ENCODE measurements around the gene DNAJC3. TPM values are rescaled to one million over a fixed set of nuclear protein-coding genes. Genes with fewer than 3 reads are reported as not detected.
"Not testable (repeated sequence)": the region's sequence is repeated elsewhere in the genome, so short reads cannot be mapped to it uniquely, and the experiment has no call there.

Gene DNAJC3
- polyA plus RNA-seq, 10 donors, result 15.4 to 25.1 (median 19.2) TPM

DNA sequence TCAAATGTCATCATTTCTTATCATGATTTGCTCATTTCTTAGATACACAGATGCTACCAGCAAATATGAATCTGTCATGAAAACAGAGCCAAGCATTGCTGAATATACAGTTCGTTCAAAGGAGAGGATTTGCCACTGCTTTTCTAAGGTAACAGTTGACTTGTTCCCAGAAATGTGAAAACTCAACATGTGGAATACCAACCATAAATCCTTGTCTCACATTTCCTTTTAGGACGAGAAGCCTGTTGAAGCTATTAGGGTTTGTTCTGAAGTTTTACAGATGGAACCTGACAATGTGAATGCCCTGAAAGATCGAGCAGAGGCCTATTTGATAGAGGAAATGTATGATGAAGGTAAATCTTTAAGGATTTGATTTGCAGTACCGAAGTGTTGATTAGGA lies 86.7 kb downstream of the DNAJC3 start:
- no peak for DNase-seq

DNA sequence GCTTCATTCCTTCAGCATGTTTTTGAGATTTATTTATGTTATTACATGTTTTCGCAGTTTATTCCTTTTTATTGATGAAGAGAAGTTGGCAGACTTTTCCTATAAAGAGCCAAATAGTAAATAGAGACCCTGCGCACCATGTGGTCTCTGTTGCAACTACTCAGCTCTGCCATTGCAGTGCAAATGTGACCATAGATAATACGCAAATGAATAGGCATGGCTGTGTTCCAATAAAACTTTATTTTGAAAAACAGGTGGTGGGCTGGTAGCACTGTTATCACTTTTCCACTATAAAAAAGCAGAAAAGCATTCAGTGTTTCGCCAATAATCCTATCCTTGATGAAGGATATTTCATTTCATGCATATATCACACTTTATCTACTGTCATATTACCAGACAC lies 95.0 kb downstream of the DNAJC3 start:
- DNase-seq, result no peak

DNA sequence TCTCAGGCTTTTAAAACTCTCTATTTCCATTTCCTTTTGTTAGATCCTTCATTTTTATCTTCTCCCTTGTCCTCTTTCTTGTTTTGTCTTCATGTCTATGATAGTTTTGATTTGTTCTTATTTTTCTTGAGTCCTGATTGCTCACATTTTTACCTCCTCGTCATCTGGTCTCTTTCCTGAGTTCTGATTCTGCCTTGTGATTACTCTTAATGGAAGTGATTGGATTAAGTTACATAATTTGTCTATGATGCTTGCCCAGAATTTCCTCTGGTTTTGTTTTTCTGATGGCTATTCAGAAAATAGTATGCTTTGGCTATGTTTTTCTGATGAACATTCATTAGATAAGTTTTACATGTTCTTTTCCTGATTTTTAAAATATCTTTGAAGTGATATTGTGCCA lies 102.6 kb downstream of the DNAJC3 start:
- no peak for DNase-seq

DNA sequence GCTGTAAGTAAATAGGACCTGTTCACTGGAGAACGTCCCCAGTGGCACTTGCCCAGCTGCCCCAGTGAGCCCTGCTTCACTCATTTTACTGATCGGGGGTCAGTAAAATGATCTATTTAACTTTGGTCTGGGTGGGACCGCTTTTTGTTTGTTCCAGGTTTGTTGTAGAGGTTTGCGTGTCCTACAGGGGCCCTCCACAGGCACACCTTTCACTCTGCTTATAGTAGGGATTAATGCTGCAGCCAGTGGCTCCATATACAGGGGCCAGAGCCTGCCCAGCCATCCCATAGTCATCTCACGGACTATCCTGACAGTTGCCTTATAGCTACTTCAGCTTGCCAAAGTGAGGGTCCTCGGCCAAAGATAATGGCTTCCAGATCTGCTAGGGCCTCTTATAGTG lies 104.1 kb downstream of the DNAJC3 start:
- DNase-seq, result no peak

DNA sequence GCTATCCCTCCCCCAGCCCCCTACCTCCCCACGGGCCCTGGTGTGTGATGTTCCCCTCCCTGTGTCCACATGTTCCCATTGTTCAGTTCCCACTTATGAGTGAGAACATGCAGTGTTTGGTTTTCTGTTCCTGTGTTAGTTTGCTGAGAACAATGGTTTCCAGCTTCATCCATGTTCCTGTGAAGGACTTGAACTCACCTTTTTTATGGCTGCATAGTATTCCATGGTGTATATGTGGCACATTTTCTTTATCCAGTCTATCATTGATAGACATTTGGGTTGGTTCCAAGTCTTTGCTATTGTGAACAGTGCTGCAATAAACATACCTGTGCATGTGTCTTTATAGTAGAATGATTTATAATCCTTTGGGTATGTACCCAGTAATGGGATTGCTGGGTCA lies 105.0 kb downstream of the DNAJC3 start:
- not testable (repeated sequence) for DNase-seq

DNA sequence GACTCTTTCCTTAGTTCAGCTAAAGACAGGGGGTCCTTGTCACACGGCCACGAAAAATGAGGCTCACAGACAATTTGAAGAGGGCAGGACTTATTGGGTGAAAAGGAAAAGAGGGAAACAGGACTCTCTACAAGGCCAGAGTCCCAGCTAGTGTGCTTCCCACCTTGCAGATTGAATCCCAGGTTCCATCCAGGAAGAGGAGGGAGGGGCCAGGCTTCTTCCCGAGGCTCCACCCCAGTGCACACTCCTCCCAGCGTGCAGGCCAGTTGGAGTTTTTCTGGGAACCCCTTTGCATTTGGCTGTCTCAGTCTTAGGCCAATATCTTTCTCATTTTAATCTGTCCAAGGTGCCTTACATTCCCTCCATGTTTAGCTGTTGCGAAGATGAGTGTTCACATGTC lies 106.8 kb downstream of the DNAJC3 start:
- no peak for DNase-seq

DNA sequence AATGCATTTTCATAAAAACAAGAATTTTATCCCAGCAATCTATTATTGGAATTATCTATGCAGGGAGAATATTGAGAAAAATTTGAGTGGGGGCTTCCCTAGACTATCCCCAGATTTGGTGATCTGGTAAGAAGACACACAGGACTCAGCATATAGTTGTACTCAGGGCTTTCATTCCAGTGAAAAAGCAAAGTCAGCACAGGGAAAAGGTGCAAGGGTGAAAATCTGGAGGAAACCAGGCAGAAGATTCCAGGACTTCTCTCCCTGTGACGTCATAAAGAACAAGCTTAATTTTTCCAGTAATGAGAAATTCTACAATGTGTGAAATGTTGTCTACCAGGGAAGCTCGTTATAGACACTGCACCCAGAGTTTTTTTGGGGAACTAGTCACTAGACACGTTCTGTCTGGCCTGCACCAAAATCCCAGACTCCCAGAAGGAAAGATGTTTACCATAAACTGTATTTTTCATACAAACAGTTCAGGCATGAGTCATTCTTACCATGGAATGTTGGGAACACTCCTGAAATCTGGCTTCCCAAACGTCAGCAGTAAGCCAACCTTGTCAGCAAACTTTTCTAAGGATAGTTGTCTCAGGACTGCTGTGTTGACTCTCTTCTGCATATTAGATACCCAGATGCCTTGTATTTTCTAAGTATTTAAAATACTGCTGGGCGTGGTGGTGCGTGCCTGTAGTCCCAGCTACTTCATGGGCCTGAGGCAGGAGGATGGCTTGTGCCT lies 107.4 kb downstream of the DNAJC3 start:
- peak; percentile 58 to 77 (median 75) for DNase-seq

DNA sequence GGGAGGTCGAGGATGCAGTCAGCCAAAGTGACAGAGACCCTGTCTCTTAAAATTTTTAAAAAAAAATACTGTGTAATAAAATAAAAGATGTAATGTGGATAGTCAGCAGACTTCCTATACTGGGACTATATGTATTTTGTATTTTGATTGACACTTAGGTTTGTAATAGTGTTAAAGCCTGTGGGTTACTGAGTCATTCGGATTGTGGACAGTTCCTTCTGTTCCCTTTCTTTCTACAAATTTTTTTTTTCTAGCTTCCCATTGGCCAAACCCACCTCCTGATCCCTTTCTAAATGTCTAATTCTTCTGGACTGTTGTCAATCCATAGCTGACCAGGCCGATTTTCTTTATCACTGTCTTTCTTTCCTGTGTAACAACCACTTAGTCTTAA lies 108.0 kb downstream of the DNAJC3 start:
- no peak for DNase-seq

DNA sequence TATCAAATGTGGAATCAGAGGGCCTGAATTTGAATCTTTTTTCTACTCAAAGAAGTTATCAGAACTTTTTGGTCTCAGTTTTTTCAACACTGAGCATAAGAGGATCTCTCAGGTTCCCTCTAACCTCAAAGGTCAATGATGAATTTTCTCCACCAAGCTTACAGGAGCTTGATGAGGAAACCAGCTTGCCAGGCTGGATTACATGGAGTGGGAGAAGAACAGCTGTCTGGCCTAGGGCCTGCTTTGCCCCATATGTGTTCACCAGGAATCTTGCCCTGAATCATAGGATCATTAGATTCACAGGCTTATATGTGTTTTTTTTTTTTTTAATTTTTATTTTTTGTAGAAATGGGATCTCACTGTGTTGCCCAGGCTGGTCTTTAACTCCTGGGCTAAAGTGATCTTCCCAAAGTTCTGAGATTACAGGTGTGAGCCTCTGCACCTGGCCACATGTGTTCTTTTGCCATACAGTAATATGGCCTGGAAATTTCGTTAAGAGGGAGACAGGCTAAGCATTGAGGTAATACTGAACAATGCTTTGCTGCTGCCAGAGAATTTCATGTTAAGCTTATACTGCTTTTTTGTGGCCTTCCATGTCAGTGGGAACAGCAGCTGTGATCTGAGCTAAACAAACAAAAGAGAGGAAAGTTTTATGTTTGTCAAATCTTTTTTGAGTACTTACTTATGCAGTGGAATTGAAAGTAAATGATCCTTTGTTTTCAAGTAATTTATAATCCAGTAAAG lies 110.6 kb downstream of the DNAJC3 start:
- no peak for DNase-seq

DNA sequence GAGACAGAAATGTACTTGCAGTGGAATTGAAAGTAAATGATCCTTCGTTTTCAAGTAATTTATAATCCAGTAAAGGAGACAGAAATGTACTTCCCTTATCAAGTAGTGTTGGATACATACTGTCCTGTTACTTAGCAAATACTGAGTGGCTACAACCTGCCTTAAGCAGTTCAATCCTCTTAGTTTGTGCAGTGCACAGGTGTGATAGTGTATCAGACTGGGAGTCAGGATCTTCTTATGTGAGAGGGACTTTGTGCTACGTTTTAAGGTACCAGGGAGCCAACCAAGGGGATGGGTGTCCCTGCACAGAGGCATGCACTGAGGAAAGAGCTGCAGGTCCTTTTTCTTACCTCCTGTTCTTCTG lies 111.1 kb downstream of the DNAJC3 start:
- no peak for DNase-seq

DNA sequence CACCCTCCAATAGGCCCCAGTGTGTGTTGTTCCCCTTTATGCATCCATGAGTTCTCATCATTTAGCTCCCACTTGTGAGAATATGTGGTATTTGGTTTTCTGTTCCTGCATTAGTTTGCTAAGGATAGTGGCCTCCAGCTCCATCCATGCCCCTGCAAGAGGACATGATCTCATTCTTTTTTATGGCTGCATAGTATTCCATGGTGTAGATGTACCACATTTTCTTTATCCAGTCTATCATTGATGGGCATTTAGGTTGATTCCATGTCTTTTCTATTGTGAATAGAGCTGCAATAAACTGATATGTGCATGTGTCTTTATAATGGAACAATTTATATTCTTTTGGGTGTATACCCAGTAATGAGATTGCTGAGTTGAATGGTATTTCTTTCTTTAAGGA lies 112.4 kb downstream of the DNAJC3 start:
- DNase-seq, result not testable (repeated sequence)

DNA sequence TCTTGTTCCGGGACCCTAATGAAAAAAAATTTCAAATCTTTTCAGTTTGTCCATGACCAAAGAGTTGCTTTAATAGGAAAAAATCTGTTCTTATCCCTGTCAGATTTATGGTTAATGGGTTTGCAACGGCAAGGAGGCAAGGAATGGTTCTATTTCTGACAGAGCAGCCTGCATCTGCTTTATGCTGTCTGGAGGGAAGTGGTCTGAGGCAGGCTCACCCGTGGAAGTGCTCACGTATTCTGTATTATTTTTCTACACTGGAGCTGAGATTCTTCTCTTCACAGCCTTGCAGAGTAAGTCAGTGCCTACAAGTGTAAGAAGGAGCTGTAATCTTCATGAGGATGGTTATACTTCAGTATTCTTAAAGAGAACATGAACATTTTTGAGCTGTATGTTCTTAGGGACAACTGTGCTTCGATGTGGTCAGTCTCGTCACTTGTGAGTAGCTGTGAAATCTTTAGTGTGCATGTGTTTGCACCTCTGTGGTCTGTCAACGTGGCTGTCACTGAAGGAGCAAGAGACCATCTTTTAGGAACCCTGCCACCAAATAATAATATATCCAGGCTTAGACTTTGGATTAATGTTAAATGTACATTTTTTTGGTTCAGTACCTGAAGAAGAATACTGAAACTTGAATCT lies 114.3 kb downstream of the DNAJC3 start:
- DNase-seq, result no peak

DNA sequence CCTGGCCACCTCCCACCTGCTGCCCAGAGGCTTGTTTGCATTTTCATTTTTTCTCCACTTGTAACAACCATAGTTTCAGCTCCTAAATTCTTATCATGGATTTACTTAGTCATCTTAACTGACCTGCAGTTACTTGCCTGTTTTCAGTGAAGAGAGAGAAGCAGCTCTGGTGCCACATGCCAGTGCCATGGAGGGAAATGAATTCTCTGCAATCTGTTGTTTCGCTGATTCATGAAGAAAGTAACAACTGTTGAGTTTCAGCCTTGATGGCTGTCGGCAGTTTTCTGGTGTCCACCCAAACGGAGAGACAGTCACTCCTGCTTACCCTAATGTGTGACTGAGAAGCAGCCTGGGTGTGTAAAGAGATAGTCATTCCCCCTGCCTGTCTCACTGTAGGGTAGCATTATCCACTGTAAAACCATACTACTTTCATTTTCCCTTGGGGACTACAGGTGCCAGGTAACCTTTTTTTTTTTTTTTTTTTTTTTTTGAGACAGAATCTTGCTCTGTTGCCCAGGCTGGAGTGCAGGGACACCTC lies 116.1 kb downstream of the DNAJC3 start:
- no peak for DNase-seq

DNA sequence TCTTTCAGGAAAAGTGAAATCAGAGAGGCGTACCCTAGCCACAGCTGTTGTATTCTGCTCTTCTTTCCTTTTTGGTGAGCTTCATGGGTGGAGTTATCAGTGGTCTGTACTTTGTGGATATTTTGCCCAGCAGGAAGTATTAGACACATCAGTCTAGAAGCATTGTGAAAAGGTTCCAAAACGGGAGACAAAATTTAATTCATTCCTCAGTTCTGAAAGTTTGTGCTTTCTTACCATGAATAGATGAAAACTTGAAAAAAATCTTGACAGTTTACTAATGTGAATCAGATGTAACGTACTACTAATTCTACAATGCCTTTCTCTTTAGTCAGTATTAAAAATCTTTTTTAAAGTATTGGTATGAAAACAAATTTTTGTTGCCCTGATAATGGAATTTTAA lies 116.8 kb downstream of the DNAJC3 start:
- DNase-seq, result no peak

DNA sequence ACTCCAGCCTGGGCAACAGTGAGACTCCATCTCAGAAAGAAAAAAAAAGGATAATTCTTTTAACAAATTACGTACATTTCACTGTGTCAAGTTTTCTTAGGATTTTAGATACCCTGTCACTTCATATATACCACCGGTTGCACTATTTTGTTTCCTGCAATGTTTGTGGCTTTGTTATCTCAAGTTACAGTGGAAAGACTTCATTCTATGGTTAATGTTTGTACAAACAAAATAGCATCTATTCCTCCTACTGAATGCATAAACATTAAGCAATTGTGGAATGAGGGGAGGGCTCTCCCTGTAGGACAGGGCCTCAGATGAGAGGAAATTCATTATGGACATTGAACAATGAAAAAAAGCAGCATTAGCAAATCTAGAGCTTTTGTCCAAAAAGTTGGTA lies 120.1 kb downstream of the DNAJC3 start:
- DNase-seq, result no peak

DNA sequence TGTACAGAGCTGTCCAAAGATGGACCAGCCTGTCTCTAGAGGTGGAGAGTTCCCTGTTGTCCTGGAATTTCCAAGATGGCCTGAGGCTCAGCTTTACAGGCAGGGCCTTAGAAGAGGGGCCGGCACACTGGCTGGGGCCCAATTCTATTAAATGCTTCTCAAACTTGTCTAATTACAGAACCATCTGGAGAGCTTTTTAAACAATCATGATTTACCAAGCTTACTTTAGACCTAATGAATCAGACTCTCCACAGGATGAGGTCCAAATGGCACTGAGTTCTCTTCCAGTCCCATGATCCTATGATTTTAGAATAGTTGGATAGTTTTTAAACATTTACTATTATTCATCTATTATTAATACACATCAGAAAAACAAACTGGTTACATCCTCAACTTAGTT lies 123.5 kb downstream of the DNAJC3 start:
- DNase-seq, result no peak

DNA sequence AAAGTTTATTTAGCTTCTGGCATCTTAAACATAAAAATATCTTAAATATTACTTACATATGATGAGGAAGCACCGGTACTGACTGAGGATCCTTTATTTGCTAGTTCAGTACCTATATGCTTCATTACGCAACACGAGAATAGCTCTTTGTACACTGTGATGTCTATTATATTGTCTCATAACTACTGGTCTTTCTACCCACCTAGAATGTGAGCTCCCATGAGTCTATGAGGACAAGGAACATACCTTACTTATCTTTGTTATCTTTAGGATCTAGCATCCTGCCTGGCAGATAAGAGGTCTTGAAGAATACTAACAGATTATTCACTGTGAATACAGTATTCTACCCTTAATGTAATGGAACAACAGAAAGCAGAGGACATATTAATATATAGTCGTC lies 124.9 kb downstream of the DNAJC3 start:
- no peak for DNase-seq

DNA sequence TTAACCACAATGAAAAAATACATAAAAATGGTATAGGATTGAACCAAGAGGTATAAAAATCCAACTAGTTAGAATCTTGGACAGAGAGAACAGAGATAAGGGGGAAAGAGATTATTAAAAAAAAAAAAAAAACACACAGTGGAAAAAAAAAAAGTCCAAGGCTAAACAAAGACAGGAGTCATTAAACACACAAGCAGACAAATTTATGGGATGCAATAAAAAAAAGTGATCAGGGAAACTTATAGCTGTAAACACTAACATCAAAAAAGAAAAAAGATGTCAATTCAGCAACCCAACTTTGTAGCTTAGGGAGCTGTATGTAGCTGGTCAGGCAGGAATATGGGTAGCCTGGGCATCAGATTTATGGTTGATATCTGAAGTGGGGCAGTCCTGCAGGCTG lies 129.0 kb downstream of the DNAJC3 start:
- DNase-seq, result no peak

DNA sequence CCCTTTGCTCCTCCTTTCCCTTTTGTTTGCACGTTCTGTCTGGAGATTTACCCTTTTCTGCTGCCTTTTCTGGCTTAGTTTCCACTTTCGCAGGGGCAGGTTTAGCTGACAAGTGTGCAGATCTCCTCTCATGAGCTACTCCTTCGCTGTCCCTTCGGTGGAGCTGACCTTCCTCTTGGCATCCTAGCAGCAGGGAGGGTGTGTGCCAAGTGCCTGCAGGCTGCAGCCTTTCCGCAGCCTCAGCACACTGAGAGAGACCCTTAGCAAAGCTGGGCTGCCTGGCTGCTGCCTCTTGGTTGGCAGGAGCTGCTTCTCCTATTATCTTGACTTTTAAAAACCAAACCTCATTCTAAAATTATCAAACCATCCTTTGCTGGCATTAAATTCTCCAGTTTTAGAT lies 132.5 kb downstream of the DNAJC3 start:
- DNase-seq, result no peak

DNA sequence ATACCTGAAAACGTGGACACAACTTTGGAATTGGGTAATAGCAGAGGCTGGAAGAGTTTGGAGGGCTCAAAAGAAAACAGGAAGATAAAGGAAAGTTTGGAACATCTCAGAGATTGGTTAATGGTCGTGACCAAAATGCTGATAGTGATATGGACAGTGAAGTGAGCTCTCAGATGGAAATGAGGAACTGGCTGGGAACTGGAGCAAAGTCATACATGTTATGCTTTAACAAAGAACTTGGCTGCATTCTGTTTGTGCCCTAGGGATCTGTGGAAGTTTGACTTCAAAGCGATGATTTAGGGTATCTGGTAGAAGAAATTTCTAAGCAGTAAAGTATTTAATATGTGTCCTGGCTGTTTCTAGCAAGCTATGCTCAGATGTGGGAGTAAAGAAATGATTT lies 136.2 kb downstream of the DNAJC3 start:
- DNase-seq, result no peak

DNA sequence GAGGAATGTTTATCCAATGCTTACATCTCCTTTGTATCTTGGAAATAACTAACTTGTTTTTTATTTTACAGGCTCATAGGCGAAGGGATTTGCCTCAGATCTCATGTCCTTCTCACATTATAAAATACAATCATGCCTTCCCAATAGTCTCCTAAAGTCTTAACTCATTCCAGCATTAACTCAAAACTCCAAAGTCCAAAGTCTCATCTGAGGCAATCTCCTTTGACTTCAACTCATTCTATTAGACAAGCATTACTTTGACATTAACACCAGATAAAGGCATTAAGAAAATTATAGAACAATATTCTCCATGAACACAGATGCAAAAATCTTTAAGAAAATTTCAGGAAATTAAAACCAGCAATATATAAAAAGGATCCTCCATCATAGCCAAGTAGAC lies 137.6 kb downstream of the DNAJC3 start:
- no peak for DNase-seq

DNA sequence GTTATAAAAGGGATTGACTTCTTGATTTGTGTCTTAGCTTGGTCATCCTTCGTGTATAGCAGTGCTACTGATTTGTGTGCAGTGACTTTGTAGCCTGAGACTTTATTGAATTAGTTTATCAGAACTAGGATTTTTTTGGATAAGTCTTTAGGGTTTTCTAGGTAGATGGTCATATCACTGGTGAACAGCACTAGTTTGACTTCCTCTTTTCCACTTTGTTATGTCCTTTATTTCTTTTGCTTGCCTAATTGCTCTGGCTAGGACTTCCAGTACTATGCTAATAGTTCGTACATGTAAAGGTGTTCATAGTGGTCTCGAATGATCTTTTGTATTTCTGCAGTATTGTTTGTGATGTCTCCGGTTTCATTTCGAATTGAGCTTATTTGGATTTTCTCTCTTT lies 145.4 kb downstream of the DNAJC3 start:
- no peak for DNase-seq

DNA sequence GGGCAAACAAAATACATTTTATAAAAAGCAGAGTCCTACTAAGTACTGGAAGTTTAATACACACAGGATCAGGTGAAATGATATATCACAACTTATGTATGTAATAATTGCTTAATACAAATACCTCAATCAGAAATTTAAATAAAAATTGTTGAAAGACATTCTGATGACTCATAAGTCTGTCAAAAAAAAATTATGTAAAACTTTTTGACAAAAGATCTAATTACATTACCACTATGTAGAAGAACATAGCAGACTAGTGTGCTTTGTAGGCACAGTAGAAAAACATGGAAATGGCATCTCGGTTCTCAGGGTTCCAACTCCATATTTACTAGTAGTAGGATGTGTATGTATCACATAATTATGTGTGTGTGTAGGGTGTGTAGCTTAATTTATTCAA lies 156.2 kb downstream of the DNAJC3 start:
- no peak for DNase-seq

Measured in muscle of back (tissue), 11 donors.